CD14-positive monocyte (primary cell): Measurements from ENCODE around the gene TMEM203. TPM values are rescaled to one million over a fixed set of nuclear protein-coding genes. Genes with fewer than 3 reads are reported as not detected.

ENCODE experiments used
- DNase-seq, 3 donors: peaks; one replicate each; pipeline ENCODE4 v3.0.0-alpha.2; 2011 to 2022
- H2AFZ ChIP-seq: 2 replicates; pipeline ENCODE4 v1.6.0; 2012; ENCODE audit warnings: mild to moderate bottlenecking, low read depth, low read length, inconsistent platforms; ENCODE audit not compliant: insufficient read depth, poor library complexity, severe bottlenecking
- H3K27ac ChIP-seq, 2 donors: 1 replicate in 1 of 2; 2 replicates in 1 of 2; pipeline ENCODE4 v1.5.1; 2012 to 2013; ENCODE audit warnings: low read length in 2 of 2, control low read depth in 1 of 2, inconsistent platforms in 1 of 2, low read depth in 1 of 2, mild to moderate bottlenecking in 1 of 2
- H3K27me3 ChIP-seq, 2 donors: one replicate each; pipeline versions ENCODE4 v1.6.0 to v1.6.1; 2011 to 2013; ENCODE audit warnings: low read length in 2 of 2; ENCODE audit not compliant: control insufficient read depth in 2 of 2, insufficient read depth in 2 of 2
- H3K36me3 ChIP-seq, 2 donors: replicated peaks in 1 of 2; 1 replicate in 1 of 2; 2 replicates in 1 of 2; pipeline versions ENCODE4 v1.5.1 to v1.6.1; 2012 to 2013; ENCODE audit warnings: low read length in 2 of 2, control low read depth in 1 of 2, inconsistent platforms in 1 of 2, mild to moderate bottlenecking in 1 of 2; ENCODE audit not compliant: insufficient read depth in 2 of 2, control insufficient read depth in 1 of 2
- H3K4me1 ChIP-seq, 2 donors: 1 replicate in 1 of 2; 2 replicates in 1 of 2; pipeline versions ENCODE4 v1.5.1 to v1.6.1; 2012 to 2013; ENCODE audit warnings: low read length in 2 of 2, control low read depth in 1 of 2, inconsistent platforms in 1 of 2, mild to moderate bottlenecking in 1 of 2, moderate library complexity in 1 of 2; ENCODE audit not compliant: insufficient read depth in 2 of 2, control insufficient read depth in 1 of 2
- H3K4me2 ChIP-seq: replicated peaks from 2 replicates; pipeline ENCODE3; 2012; ENCODE audit warnings: low read length, moderate library complexity, mild to moderate bottlenecking; ENCODE audit not compliant: poor library complexity, severe bottlenecking; ENCODE audit errors: extremely low read depth
- H3K4me3 ChIP-seq, 3 experiments: fragments of 200-600 bp in 1 of 3; sonication (generic) in 1 of 3; replicated peaks in 1 of 3; 1 replicate in 2 of 3; 2 replicates in 1 of 3; pipeline ENCODE4 v1.5.1; 2011 to 2013; ENCODE audit warnings: low read length in 3 of 3, mild to moderate bottlenecking in 3 of 3, control low read depth in 2 of 3, low read depth in 2 of 3, inconsistent platforms in 1 of 3, moderate library complexity in 1 of 3
- H3K79me2 ChIP-seq: 2 replicates; pipeline ENCODE4 v1.6.0; 2012; ENCODE audit warnings: mild to moderate bottlenecking, control low read depth, inconsistent platforms, low read length, moderate library complexity; ENCODE audit not compliant: insufficient read depth
- H3K9ac ChIP-seq: 2 replicates; pipeline ENCODE4 v1.6.0; 2017; ENCODE audit warnings: low read length, mild to moderate bottlenecking; ENCODE audit not compliant: insufficient read depth, poor library complexity, severe bottlenecking
- H3K9me3 ChIP-seq, 2 donors: replicated peaks in 1 of 2; 1 replicate in 1 of 2; 2 replicates in 1 of 2; pipeline versions ENCODE4 v1.5.1 to v1.6.1; 2012 to 2013; ENCODE audit warnings: low read length in 2 of 2, control low read depth in 1 of 2; ENCODE audit not compliant: control insufficient read depth in 1 of 2, insufficient read depth in 1 of 2
- H4K20me1 ChIP-seq: 2 replicates; pipeline ENCODE4 v1.6.0; 2012; ENCODE audit warnings: mild to moderate bottlenecking, low read length, control low read depth, moderate library complexity; ENCODE audit not compliant: insufficient read depth
- H3K27ac Mint-ChIP-seq, 7 donors: one replicate each; pipeline ENCODE4 v1.8.0; 2020; ENCODE audit warnings: mild to moderate bottlenecking in 7 of 7, mixed read lengths in 7 of 7, moderate library complexity in 6 of 7, inconsistent platforms in 2 of 7
- H3K27me3 Mint-ChIP-seq, 3 donors: one replicate each; pipeline ENCODE4 v1.8.0; 2021 to 2022; ENCODE audit warnings: low read depth in 3 of 3, mild to moderate bottlenecking in 3 of 3, mixed read lengths in 3 of 3, moderate library complexity in 3 of 3, inconsistent platforms in 1 of 3
- H3K36me3 Mint-ChIP-seq, 2 donors: one replicate each; pipeline ENCODE4 v1.8.0; 2020; ENCODE audit warnings: mixed read lengths in 2 of 2, inconsistent platforms in 1 of 2, mild to moderate bottlenecking in 1 of 2
- H3K4me1 Mint-ChIP-seq: one replicate; pipeline ENCODE4 v1.8.0; 2020; ENCODE audit warnings: mild to moderate bottlenecking, mixed read lengths
- H3K4me3 Mint-ChIP-seq, 2 donors: one replicate each; pipeline ENCODE4 v1.8.0; 2020; ENCODE audit warnings: mild to moderate bottlenecking in 2 of 2, mixed read lengths in 2 of 2, moderate library complexity in 1 of 2
- H3K9me3 Mint-ChIP-seq, 7 donors: one replicate each; pipeline ENCODE4 v1.8.0; 2020 to 2022; ENCODE audit warnings: mixed read lengths in 7 of 7, mild to moderate bottlenecking in 6 of 7, moderate library complexity in 6 of 7, inconsistent platforms in 2 of 7
- WGBS: methylation state at CpG from one replicate; pipeline ENCODE4 v1.1.5; 2013; ENCODE audit warnings: missing lambda C conversion rate; ENCODE audit not compliant: insufficient coverage; 5-methylcytosine and 5-hydroxymethylcytosine counted together
- intact Hi-C, 2 donors: fragments of 100-400 bp; cut with micrococcal nuclease; formaldehyde crosslinking; loops; one replicate each; pipeline versions ENCODE4 v1.15.0 to v1.15.1; 2023
- polyA plus RNA-seq, 3 donors: library from polyadenylated mRNA; depleted of rRNA in 1 of 3; unstranded in 2 of 3; stranded (reverse) in 1 of 3; fragments of 300-500 nt in 2 of 3; fragments of >200 nt in 1 of 3; fragmentation: Illumina TruSeq in 2 of 3; gene quantifications; 1 replicate in 2 of 3; 2 replicates in 1 of 3; pipeline ENCODE4 v1.2.3, GENCODE V29; 2012 to 2021
- TF ChIP-seq, protein P1 (sequence below): fragments of 200-600 bp; IDR thresholded peaks from one replicate; pipeline ENCODE4 v1.8.0; 2022; ENCODE audit warnings: antibody characterized with exemption, mild to moderate bottlenecking

The TMEM203 gene
- polyA plus RNA-seq, 3 donors: 13.1 to 88.1 (median 76.1) TPM

GRCh38 chr9:137170486-137171148 lies 34.8 kb downstream of the TMEM203 start:
- no peak for DNase-seq
- H3K36me3 Mint-ChIP-seq: no peaks in the 10 kb centered on the region

DNA sequence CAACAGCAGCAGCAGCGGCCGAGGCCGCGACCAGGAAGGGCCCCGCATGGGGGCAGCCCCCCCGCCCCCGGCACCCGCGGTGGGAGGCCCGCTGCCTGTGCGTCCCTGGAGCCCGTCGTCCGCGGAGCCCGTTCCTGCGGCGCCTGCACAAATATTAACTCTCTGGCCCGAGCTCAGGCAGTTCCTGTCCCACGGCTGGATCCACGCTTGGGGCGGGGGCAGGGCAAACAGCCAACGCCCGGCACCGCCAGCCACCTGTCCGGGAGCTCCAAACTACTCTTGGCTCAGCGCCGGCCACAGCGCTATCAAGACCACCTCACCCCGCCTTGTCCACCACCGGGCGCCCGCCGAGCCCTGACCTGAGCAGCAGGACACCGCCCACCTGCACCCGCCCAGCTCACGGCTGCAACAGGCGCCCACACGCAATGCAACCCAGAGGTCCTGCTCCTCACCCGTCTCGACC lies 35.5 kb downstream of the TMEM203 start, which contains the start of gene LRRC26:
TSS of gene LRRC26 (minus strand) at position 156 of the 463 bp plus-strand sequence. CDS start at position 48, 108 bp downstream.
- no peak within 1 kb of the TSS for H3K4me3 ChIP-seq
- DNase-seq: no peak
- TF ChIP-seq, protein P1, sequence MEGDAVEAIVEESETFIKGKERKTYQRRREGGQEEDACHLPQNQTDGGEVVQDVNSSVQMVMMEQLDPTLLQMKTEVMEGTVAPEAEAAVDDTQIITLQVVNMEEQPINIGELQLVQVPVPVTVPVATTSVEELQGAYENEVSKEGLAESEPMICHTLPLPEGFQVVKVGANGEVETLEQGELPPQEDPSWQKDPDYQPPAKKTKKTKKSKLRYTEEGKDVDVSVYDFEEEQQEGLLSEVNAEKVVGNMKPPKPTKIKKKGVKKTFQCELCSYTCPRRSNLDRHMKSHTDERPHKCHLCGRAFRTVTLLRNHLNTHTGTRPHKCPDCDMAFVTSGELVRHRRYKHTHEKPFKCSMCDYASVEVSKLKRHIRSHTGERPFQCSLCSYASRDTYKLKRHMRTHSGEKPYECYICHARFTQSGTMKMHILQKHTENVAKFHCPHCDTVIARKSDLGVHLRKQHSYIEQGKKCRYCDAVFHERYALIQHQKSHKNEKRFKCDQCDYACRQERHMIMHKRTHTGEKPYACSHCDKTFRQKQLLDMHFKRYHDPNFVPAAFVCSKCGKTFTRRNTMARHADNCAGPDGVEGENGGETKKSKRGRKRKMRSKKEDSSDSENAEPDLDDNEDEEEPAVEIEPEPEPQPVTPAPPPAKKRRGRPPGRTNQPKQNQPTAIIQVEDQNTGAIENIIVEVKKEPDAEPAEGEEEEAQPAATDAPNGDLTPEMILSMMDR: no peak
- H3K27me3 ChIP-seq: peaks cover 3 to 63% of the 10 kb centered on the region in 2 donors
- WGBS: 15% methylated on average over 39 of the region's 41 CpGs
- intact Hi-C loops: no loop called here
- no peaks in the 10 kb centered on the region for H4K20me1 ChIP-seq
- Mint-ChIP-seq H3K36me3 (no peaks in the 10 kb centered on the region), H3K27ac (peak within 1 kb of the TSS in 1 of 7 donors; percentile 72), H3K9me3 (peaks cover 0 to 4% (median 0%) of the 10 kb centered on the region in 7 donors), H3K27me3 (peaks cover 43 to 87% (median 74%) of the 10 kb centered on the region in 3 donors), H3K4me1 (no peaks in the 10 kb centered on the region), H3K4me3 (peak within 1 kb of the TSS; percentile 9 to 74)
- peak within 1 kb of the TSS; percentile 30 for H3K4me2 ChIP-seq
- H3K9ac ChIP-seq: no peak within 1 kb of the TSS
- no peak within 1 kb of the TSS for H3K27ac ChIP-seq
- H3K79me2 ChIP-seq: no peaks in the 10 kb centered on the region
- H3K9me3 ChIP-seq: no peaks in the 10 kb centered on the region
- H3K4me1 ChIP-seq: peaks cover 0 to 6% of the 10 kb centered on the region in 2 donors
- no peak within 1 kb of the TSS for H2AFZ ChIP-seq
- no peaks in the 10 kb centered on the region for H3K36me3 ChIP-seq

More at GRCh38 chr9:137170486-137171148, 34.8 kb downstream of the TMEM203 start:
- H3K4me1 ChIP-seq: peaks cover 0 to 6% of the 10 kb centered on the region in 2 donors
- no peak overlapping the region for H3K4me2 ChIP-seq
- no peak overlapping the region for H3K27ac ChIP-seq
- Mint-ChIP-seq H3K4me1 (no peaks in the 10 kb centered on the region), H3K27me3 (peaks cover 40 to 84% (median 69%) of the 10 kb centered on the region in 3 donors), H3K9me3 (peaks cover 0 to 4% (median 0%) of the 10 kb centered on the region in 7 donors), H3K4me3 (peak overlapping the region in 1 of 2 donors; percentile 73), H3K27ac (no peak overlapping the region)
- TF ChIP-seq, protein P1: no peak
- H3K27me3 ChIP-seq: peaks cover 3 to 56% of the 10 kb centered on the region in 2 donors
- no peaks in the 10 kb centered on the region for H3K79me2 ChIP-seq
- H3K9me3 ChIP-seq: no peaks in the 10 kb centered on the region
- no peak overlapping the region for H3K4me3 ChIP-seq
- no peaks in the 10 kb centered on the region for H3K36me3 ChIP-seq
- WGBS: 76% methylated on average over 7 of the region's 14 CpGs
- no peak overlapping the region for H2AFZ ChIP-seq
- no peak overlapping the region for H3K9ac ChIP-seq
- intact Hi-C loops: no loop called here
- H4K20me1 ChIP-seq: no peaks in the 10 kb centered on the region
